ENCODE measurements around the gene ABHD18. TPM values are rescaled to one million over a fixed set of nuclear protein-coding genes. Genes with fewer than 3 reads are reported as not detected.
"Not testable (repeated sequence)": the region's sequence is repeated elsewhere in the genome, so short reads cannot be mapped to it uniquely, and the experiment has no call there.

The ABHD18 gene
- polyA plus RNA-seq, 1 donor = 18.2 TPM

GRCh38 chr4:127993151-127993550 is 27.9 kb downstream of the ABHD18 start:
- no peak for DNase-seq (ENCODE audit: low read depth)

- DNase-seq (ENCODE audit: low read depth) = no peak
These were observed 30.6 kb downstream of the ABHD18 start for GRCh38 chr4:127995776-127996175.

GRCh38 chr4:127996521-127996920 is 31.3 kb downstream of the ABHD18 start:
- DNase-seq (ENCODE audit: low read depth) = not testable (repeated sequence)

GRCh38 chr4:127997534-127998388 is 32.6 kb downstream of the ABHD18 start:
- DNase-seq (ENCODE audit: low read depth) = no peak

GRCh38 chr4:128006592-128006991 is 41.4 kb downstream of the ABHD18 start:
- DNase-seq (ENCODE audit: low read depth) = no peak

- DNase-seq (ENCODE audit: low read depth) = no peak
These were observed 44.2 kb downstream of the ABHD18 start for GRCh38 chr4:128009428-128009827.

GRCh38 chr4:128025319-128025718 is 60.1 kb downstream of the ABHD18 start:
- DNase-seq (ENCODE audit: low read depth) = no peak

- DNase-seq (ENCODE audit: low read depth) = no peak
These were observed 64.7 kb downstream of the ABHD18 start for GRCh38 chr4:128029907-128030306.

- DNase-seq (ENCODE audit: low read depth) = no peak
These were observed 66.7 kb downstream of the ABHD18 start for GRCh38 chr4:128031756-128032384.

GRCh38 chr4:128039568-128039967 is 74.4 kb downstream of the ABHD18 start:
- DNase-seq (ENCODE audit: low read depth) = no peak

- not testable (repeated sequence) for DNase-seq (ENCODE audit: low read depth)
These were observed 81.8 kb downstream of the ABHD18 start for GRCh38 chr4:128047019-128047418.

GRCh38 chr4:128047514-128047913 is 82.3 kb downstream of the ABHD18 start:
- DNase-seq (ENCODE audit: low read depth) = not testable (repeated sequence)

GRCh38 chr4:128051229-128051628 is 86.0 kb downstream of the ABHD18 start:
- DNase-seq (ENCODE audit: low read depth) = not testable (repeated sequence)

- DNase-seq (ENCODE audit: low read depth) = not testable (repeated sequence)
These were observed 89.7 kb downstream of the ABHD18 start for GRCh38 chr4:128054907-128055306.

- not testable (repeated sequence) for DNase-seq (ENCODE audit: low read depth)
These were observed 90.4 kb downstream of the ABHD18 start for GRCh38 chr4:128055441-128056206.

GRCh38 chr4:128056396-128056795 is 91.2 kb downstream of the ABHD18 start:
- DNase-seq (ENCODE audit: low read depth) = no peak

GRCh38 chr4:128060121-128060698 is 95.0 kb downstream of the ABHD18 start:
- DNase-seq (ENCODE audit: low read depth) = peak; percentile 17

GRCh38 chr4:128060699-128061565 is 95.7 kb downstream of the ABHD18 start, which contains the start of gene LARP1B:
Gene LARP1B (plus strand): TSS chr4:128061312. CDS start chr4:128074952, 13,640 bp downstream.
- peak; percentile 58 for DNase-seq (ENCODE audit: low read depth)

GRCh38 chr4:128061566-128062536 is 96.6 kb downstream of the ABHD18 start:
- no peak for DNase-seq (ENCODE audit: low read depth)

- not testable (repeated sequence) for DNase-seq (ENCODE audit: low read depth)
These were observed 101.2 kb downstream of the ABHD18 start for GRCh38 chr4:128066453-128066820.
